ENCODE measurements around the gene PARN.
"Not testable (repeated sequence)": the region's sequence is repeated elsewhere in the genome, so short reads cannot be mapped to it uniquely, and the experiment has no call there.

Gene PARN

GRCh38 chr16:14576069-14576468, 54.0 kb downstream of the PARN start:
- no peak overlapping the region for H3K4me3 ChIP-seq (ENCODE audit: low read depth, low read length)
- no peak for DNase-seq (ENCODE audit: low read depth, low spot score)
- in situ Hi-C loops (cut with HindIII; ENCODE audit: low sequenced_read_pairs): no loop called here
- no peak for TF ChIP-seq CTCF (IDR thresholded peaks at IDR 0.05; ENCODE audit: low read depth, low read length)

DNA sequence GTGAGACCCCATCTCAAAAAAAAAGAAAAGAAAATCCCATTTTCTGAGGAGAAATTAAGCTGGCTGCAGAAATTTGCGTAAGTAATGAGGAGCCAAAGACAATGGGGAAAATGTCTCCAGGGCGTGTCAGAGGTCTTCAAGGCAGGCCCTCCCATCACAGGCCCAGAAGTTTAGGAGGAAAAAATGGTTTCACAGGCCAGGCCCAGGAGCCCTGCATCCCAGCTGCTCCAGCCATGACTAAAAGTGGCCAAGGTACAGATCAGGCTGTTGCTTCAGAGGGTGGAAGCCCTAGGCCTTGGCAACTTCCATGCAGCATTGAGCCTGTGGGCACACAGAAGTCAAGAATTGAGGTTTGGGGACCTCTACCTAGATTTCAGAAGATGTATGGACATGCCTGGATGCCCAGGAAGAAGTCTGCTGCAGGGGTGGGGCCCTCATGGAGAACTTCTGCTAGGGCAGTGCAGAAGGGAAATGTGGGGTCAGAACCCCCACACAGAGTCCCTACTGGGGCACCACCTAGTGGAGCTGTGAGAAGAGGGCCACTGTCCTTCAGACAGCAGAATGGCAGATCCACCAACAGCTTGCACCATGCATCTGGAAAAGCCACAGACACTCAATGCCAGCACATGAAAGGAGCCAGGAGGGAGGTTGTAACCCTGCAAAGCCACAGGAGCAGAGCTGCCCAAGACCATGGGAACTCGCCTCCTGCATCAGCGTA, 55.2 kb downstream of the PARN start:
- in situ Hi-C loops (cut with HindIII; ENCODE audit: low sequenced_read_pairs); DNase-seq (ENCODE audit: low read depth, low spot score); H3K4me3 ChIP-seq (ENCODE audit: low read depth, low read length): not testable (repeated sequence)

GRCh38 chr16:14572535-14572934, 57.5 kb downstream of the PARN start:
- DNase-seq (ENCODE audit: low read depth, low spot score): no peak
- no peak for TF ChIP-seq CTCF (IDR thresholded peaks at IDR 0.05; ENCODE audit: low read depth, low read length)
- in situ Hi-C loops (cut with HindIII; ENCODE audit: low sequenced_read_pairs): no loop called here
- no peak overlapping the region for H3K4me3 ChIP-seq (ENCODE audit: low read depth, low read length)

GRCh38 chr16:14569213-14569612, 60.8 kb downstream of the PARN start:
- in situ Hi-C loops (cut with HindIII; ENCODE audit: low sequenced_read_pairs): no loop called here
- H3K4me3 ChIP-seq (ENCODE audit: low read depth, low read length): no peak overlapping the region
- TF ChIP-seq CTCF (IDR thresholded peaks at IDR 0.05; ENCODE audit: low read depth, low read length): no peak
- no peak for DNase-seq (ENCODE audit: low read depth, low spot score)

- no peak overlapping the region for H3K4me3 ChIP-seq (ENCODE audit: low read depth, low read length)
- DNase-seq (ENCODE audit: low read depth, low spot score): no peak
- TF ChIP-seq CTCF (IDR thresholded peaks at IDR 0.05; ENCODE audit: low read depth, low read length): no peak
- in situ Hi-C loops (cut with HindIII; ENCODE audit: low sequenced_read_pairs): no loop called here
Observed at GRCh38 chr16:14566599-14566998, 63.5 kb downstream of the PARN start.

DNA sequence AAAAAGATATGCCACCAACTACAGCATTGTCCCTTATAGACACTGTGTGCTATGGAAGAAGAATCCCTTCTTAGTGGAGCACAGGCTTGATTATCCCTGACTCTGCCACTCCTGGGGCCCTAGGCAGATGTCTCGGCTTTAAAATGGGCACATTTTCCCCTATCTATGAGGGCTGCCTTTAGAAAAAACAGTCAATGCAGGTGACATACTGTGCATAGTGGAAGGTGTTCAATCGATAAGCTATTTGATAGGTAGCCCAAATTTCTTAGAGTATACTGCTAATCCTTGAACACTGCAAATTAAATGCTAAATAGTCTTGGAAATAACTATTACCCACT, 64.4 kb downstream of the PARN start:
- in situ Hi-C loops (cut with HindIII; ENCODE audit: low sequenced_read_pairs): no loop called here
- TF ChIP-seq CTCF (IDR thresholded peaks at IDR 0.05; ENCODE audit: low read depth, low read length): no peak
- no peak overlapping the region for H3K4me3 ChIP-seq (ENCODE audit: low read depth, low read length)
- DNase-seq (ENCODE audit: low read depth, low spot score): no peak

DNA sequence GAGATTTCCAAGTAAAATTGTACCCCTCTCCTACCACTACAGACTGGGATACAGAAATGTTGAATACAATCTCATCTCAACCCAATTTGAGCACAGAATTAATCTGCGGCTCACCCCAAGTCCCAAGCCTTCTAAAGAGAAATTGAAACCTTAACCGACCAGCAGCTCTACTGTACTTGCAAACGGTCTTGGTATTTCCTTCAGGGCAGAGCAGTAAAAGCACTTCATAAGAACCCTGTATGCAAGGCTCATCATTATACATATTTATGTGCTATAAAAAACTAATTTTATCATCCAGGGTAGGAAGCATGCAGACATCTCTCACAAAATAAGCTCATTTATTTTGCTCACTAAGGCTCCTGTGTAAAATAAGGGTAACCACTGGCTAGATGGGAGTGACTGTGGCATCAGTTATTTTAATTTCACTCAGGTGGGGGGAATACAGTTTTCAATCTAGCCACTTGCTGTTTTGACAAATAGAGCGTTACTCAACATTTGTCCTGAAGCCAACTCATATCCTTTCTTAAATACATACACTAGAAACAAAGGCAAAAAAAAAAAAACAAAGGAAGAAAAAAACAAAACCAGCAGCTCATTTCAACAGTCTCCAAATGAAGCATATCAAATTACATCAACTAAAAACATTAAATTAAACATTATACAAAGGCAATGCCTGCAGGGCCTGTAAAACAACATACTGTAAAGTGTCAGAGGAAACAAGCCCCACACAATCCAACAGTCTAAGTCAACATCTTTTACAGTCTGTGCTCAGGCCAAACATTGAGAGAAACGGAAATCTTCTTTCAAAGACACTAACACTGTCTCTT, 65.0 kb downstream of the PARN start:
- no peak overlapping the region for H3K4me3 ChIP-seq (ENCODE audit: low read depth, low read length)
- no peak for TF ChIP-seq CTCF (IDR thresholded peaks at IDR 0.05; ENCODE audit: low read depth, low read length)
- in situ Hi-C loops (cut with HindIII; ENCODE audit: low sequenced_read_pairs): no loop called here
- DNase-seq (ENCODE audit: low read depth, low spot score): peak; percentile 32

Data from astrocyte of the spinal cord (primary cell).